Ovary (tissue), 3 donors: ENCODE data around the gene COX6A1.

ENCODE experiments used
- POLR2A ChIP-seq: fragments of 450-650 bp; IDR thresholded peaks from one replicate; pipeline ENCODE4 v1.6.1; 2017; ENCODE audit warnings: antibody characterized with exemption, mild to moderate bottlenecking, moderate library complexity
- TF ChIP-seq, protein P1 (sequence below), 3 donors: fragments of 450-650 bp in 2 of 3; fragments of 200-600 bp in 1 of 3; IDR thresholded peaks; one replicate each; pipeline versions ENCODE4 v1.5.1 to v1.8.0; 2016 to 2022; ENCODE audit warnings: antibody characterized with exemption in 3 of 3, mild to moderate bottlenecking in 1 of 3
- donor health status: DM: no; HTN: no; CAD: no.

DNA sequence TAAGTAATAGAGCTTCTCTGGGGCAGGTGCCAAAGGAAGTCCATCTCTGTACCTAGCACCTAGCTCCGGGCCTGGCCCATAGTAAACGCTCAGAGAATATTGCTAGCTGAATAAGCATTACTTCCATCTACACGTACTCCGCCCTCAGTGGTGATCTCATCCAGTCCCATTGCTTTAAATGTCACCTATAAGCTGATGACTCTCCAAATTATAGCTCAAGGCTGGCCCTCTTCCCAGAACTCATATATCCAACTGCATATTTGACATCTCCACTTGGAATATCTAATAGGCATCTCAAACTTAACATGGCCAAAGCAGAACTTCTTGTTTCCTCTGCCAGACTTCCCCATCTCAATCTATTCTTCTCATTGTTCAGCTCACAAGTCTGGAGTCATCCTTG lies 51.1 kb downstream of the COX6A1 start:
- TF ChIP-seq, protein P1, sequence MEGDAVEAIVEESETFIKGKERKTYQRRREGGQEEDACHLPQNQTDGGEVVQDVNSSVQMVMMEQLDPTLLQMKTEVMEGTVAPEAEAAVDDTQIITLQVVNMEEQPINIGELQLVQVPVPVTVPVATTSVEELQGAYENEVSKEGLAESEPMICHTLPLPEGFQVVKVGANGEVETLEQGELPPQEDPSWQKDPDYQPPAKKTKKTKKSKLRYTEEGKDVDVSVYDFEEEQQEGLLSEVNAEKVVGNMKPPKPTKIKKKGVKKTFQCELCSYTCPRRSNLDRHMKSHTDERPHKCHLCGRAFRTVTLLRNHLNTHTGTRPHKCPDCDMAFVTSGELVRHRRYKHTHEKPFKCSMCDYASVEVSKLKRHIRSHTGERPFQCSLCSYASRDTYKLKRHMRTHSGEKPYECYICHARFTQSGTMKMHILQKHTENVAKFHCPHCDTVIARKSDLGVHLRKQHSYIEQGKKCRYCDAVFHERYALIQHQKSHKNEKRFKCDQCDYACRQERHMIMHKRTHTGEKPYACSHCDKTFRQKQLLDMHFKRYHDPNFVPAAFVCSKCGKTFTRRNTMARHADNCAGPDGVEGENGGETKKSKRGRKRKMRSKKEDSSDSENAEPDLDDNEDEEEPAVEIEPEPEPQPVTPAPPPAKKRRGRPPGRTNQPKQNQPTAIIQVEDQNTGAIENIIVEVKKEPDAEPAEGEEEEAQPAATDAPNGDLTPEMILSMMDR (IDR thresholded peaks at IDR 0.05): no peak
- TF ChIP-seq POLR2A: no peak
